C4-2B (cell line): ENCODE measurements around the gene ERICH6B.

Source experiments
- CTCF ChIP-seq: fragments of 450-650 bp; conservative IDR thresholded peaks from 2 replicates; pipeline ENCODE4 v1.5.1; 2017; ENCODE audit warnings: mild to moderate bottlenecking
- ZFX ChIP-seq: fragments of 450-650 bp; IDR thresholded peaks from 2 replicates; pipeline ENCODE4 v1.6.1; 2017

- TF ChIP-seq CTCF: no peak
- no peak for TF ChIP-seq ZFX
Measured at GRCh38 chr13:45594764-45595163, 20.8 kb downstream of the ERICH6B start.
